HTR-8/SVneo (cell line): ENCODE results near the gene OR4C6.
A peak's percentile ranks its signal among the peaks of the same experiment; 100 is the strongest.

Experiments used
- DNase-seq: peaks from one replicate; pipeline ENCODE4 v3.0.0; 2011; ENCODE audit warnings: low spot score, mixed read lengths; ENCODE audit not compliant: insufficient read length
- FAIRE-seq: peaks from 2 replicates; lab custom pipeline; 2011; peaks lifted over from hg19 to GRCh38; lab: Jason Lieb, UNC

OR4C6 gene

DNA sequence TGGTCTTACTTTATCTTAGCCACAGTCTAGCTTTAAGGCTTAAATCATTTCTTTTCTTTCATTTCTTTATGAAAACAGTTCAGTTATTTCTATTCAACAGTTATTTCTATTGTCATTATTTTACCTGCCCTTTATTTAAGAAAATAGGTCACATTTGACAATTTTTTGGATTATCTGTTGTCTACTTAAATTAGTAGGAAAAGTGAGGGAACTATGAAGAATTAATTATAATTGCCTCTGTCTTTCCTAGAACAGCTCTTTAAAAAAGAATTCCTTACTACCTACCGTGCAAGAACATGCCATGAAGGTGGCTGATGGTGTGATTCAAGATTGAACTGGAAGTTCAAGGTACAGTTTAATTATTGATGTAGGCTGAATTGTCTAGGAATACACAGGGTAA lies at the start of gene OR4C6:
TSS of gene OR4C6 (plus strand) at position 301 of the 400 bp plus-strand sequence. CDS start 2,966 bp downstream, outside the sequence.
- no peak for DNase-seq
- FAIRE-seq, result no peak

DNA sequence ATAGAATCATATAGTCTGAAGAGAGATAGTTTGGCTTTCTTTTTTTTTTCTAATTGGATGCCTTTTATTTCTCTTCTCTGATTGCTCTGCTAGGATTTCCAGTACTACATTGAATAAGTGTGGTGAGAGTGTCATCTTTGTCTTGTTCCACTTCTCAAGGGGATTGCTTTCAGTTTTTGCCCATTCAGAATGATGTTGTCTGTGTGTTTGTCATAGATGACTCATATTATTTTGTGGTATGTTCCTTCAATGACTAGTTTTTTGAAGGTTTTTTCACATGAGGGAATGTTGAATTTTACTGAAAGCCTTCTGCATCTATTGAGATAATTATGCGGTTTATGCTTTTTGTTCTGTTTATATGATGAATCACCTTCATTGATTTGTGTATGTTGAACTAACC lies 37.5 kb upstream of the OR4C6 start:
- FAIRE-seq, result no peak
- no peak for DNase-seq

DNA sequence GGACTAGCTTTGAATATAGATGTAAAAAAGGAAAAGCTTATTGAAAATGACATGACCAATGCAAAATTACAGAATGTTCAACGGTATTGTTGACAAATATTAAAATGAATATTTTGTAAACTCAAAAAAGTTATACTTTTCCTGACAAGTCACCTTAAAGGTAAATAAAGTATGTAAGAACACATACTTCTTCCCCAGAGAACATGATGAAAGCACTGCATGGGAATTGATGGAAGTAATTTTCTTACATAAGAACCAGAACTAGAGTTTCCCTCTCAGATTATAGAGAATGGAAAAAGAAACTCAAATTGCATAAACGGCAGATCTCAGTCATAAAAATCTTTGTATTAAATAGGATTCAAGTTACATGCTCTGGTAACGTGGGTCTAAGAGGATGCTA lies 27.2 kb upstream of the OR4C6 start, which contains the start of gene OR4P4:
TSS of gene OR4P4 (plus strand) at position 301 of the 400 bp plus-strand sequence.
- DNase-seq, result no peak
- no peak for FAIRE-seq

DNA sequence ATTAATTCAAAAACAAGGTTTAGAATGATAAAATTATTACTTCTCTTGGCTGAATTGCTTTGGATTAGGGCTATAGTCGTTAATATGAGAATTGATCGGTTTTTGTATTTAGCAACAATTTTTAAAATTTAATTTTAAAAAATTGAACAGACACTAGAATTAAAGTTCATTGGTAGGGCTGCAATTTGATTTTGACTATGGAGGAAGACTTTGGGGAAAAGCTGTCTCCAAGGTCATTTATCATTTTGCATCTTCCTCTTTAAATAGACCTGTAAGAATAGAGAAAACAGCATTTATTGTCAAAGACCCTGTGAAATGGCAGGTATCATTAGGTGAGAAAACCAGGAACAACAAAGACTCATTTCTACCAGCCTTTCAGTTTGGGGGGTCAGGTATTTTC lies 14.0 kb upstream of the OR4C6 start, which contains the start of gene OR4S2:
TSS of gene OR4S2 (plus strand) at position 301 of the 400 bp plus-strand sequence. CDS start 2,577 bp downstream, outside the sequence.
- DNase-seq (no peak), FAIRE-seq (no peak)

DNA sequence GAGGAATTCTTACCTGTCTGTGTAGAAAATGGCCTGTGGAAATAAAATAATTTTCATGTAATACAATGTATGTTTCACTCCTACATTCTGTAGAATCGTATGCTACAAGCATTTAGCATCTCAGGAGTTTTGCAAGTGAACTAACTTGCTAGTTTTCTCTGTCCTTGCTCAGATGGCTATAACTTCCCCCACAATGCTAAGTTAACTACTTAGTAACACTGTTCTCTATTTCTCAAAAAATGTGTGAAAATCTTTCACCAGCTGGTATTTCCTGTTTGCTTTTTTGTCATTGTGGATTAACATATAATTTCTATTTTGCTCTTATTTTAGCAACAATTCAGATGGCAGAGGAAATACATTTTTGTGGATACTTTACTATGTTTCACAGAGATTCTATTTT lies 9.4 kb upstream of the OR4C6 start:
- FAIRE-seq (no peak), DNase-seq (no peak)

DNA sequence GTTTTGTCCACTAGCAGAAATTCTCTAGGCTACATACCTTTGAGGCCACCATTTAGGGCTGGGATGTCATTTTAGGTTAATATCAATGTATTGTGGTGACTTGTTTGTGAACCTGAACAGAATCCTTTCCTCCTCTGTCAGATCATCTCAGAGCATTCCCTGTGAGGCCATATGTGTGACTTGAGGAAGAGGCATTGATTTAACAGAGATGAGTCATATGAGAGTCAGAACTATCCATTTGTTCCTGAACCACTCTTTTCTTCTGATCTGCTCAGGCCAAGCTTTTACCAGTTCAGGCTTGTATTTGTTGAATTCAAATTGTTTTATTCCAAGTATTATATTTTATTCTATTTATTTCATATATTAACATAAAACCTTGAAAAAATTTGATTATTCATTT lies 6.9 kb upstream of the OR4C6 start:
- FAIRE-seq, result no peak

DNA sequence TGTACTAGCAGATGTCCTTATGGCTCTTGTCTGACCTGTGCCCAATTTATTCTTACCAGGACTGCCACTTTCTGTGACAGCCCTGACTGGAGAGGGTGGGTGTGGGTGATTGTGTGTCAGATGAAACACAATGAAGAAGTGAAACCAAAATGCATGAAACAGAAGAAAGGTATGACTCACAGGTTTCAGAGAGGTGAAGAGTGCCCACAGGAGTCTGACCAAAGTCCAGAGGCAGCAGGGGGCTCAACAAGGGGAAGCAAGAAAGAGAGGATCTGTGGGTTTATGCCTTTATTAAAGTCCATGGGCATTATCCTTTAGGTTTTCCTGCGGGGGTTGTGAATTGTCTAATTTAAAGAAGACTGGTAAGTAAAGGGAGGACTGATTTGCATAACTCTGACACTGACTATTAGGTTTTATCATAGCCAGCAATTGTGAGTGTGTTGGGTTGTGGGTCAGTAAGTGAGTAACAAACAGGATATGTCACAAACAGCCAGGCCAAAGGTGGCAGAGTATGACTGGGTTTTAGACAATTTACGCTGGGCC lies 3.9 kb upstream of the OR4C6 start:
- FAIRE-seq, result no peak
- no peak for DNase-seq

More for the DNA sequence above, 6.9 kb upstream of the OR4C6 start:
- DNase-seq, result no peak

DNA sequence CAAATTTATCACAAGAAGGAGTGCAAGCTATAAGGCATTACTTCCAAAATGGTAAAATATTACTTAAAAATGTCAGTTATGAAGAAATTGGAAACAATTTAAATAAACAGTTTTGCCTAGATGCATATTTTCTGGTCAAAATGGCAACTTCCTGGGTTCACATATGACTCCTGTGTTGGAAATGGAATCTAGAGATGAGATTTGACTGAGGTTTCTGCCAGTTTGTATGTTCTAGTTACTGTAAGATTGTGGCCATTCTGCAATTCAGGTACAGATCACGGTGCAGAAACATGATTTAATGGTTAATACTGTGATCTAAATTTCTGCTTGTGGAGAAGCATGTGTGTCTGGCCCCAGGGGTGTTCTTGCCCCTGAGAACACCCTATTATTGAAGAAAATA lies 3.4 kb upstream of the OR4C6 start:
- DNase-seq, result no peak
- FAIRE-seq, result no peak

DNA sequence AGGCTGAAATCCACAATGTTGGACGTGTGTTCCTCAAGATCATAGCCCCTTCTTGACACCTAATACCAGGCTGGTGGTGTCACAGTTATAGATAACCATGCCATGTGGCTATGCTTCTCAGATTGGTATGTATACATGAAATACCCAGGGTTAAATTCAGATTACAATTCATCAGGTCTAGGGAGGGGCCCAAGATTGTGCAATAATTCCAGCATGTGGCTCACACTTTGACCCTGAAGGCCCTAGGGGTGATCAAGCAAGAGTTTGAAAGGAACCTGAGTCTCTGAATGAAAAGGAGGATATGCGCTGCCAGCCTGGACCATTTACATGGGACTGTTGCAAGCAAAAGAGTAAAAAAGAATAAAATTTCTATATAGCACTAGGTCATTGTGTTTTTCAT lies 7.4 kb downstream of the OR4C6 start:
- no peak for FAIRE-seq
- DNase-seq, result no peak

DNA sequence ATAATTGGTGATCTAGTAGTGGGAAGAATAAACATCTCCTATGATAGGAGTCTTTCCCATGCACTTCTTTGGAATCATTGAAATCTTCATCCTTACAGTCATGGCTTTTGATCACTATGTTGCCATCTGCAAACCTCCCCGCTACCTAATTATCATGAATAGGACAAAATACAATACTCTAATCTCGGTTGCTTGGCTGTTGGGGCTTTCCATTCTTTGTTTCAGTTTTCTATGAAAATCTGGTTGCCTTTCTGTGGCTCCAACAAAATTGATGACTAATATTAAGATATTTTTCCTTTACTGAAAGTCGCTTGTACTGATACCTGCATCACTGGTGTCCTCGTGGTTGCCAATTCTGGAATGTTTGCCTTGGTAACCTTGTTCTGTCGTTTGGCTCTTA lies 11.9 kb downstream of the OR4C6 start:
- FAIRE-seq (no peak), DNase-seq (no peak)

DNA sequence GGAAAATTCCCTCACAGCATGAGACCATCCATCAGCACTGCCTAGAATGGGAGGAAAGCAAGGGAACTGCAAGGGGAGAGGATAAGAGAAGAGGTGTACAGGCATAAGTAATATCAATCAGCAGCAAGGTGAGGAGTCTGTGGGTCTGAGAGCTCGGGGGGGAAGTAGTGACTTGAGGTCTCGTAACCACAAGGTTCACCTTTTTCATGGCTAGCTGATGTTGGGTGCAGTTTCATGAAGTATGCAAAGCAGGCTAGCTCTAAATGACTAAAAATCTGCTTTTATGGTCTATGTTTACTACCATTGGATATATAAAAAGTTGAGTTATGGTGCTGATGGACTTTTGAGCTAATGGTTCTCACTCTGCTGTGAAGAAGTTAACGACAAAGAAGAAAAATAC lies 35.8 kb downstream of the OR4C6 start:
- FAIRE-seq (no peak), DNase-seq (no peak)

DNA sequence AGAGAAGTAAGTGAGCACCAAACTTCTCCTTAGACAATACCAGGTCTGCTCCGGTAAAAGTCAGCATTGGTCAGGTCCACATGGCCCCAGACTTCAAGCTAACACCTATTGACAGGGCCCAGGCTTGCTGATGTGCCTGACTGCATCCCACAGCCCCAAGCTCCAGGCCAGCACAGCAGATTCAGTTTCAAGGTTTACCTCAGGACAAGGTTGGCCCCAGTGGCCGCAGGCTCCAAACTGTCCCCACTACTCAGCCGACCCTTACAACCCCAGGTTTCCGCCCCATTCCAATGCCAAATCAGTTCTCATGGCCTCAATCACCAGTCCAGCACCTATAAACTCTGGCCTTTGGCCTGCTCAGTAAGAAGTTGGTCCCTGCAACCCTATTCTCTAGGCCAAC lies 39.4 kb downstream of the OR4C6 start:
- no peak for DNase-seq
- FAIRE-seq, result no peak

DNA sequence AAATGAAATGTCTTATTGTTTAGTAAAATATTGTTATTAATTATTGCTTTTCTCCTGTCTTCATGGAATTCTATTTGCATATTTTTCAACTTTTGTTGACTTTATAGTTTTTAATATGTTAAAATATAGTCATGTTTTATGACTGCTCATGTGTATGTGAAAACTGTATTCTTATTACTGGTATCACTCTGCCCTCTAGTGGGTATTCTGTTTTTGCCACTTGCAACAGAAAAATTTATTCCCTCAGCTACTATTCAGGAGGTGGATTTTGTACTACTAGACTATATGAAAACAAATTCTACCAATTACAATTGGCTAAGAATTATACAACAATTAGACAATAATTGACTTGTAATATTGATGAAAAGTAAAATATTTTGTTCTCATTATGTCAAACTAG lies 45.0 kb downstream of the OR4C6 start:
- peak; percentile 5 for DNase-seq
- FAIRE-seq, result no peak

DNA sequence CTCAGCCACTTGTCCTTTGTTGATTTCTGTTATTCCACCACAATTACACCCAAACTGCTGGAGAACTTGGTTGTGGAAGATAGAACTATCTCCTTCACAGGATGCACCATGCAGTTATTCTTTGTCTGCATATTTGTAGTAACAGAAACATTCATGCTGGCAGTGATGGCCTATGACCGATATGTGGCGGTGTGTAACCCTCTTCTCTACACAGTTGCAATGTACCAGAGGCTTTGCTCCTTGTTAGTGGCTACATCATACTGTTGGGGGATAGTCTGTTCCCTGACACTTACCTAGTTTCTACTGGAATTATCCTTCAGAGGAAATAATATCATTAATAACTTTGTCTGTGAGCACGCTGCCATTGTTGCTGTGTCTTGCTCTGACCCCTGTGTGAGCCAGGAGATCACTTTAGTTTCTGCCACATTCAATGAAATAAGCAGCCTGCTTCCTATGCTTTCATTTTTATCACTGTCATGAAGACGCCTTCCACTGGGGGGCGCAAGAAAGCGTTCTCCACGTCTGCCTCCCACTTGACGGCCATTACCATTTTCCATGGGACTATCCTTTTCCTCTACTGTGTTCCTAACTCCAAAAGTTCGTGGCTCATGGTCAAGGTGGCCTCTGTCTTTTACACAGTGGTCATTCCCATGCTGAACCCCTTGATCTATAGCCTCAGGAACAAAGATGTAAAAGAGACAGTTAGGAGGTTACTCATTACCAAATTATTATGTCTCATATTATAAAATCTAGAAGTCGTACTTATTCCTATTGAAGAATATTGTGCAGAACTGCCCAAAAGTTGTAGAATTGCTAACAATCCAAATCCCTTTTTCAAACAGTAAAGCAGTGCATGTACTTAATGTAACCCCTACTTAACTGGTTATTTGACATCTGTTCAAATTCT lies 53.2 kb downstream of the OR4C6 start:
- no peak for DNase-seq
- FAIRE-seq, result no peak
